Measurements from ENCODE around the gene UPF2.
"Not testable (repeated sequence)": the region's sequence is repeated elsewhere in the genome, so short reads cannot be mapped to it uniquely, and the experiment has no call there.

Gene UPF2

GRCh38 chr10:11901036-11901301 lies 141.6 kb downstream of the UPF2 start:
- CTCF ChIA-PET = no interaction called here
- Mint-ChIP-seq H3K9me3 (no peaks in the 10 kb centered on the region), H3K4me3 (no peak overlapping the region), H3K27me3 (peaks cover 6% of the 10 kb centered on the region), H3K27ac (no peak overlapping the region), H3K36me3 (no peaks in the 10 kb centered on the region), H3K4me1 (no peaks in the 10 kb centered on the region)
- no peak for DNase-seq

GRCh38 chr10:11899067-11899876 lies 143.3 kb downstream of the UPF2 start:
- no peak for DNase-seq
- H3K9me3 Mint-ChIP-seq = no peaks in the 10 kb centered on the region
- no peaks in the 10 kb centered on the region for H3K4me1 Mint-ChIP-seq
- CTCF ChIA-PET = interaction anchor here (1.1 kb wide), 1 partner anchor 17 kb away, joined by 3 read pairs; no protein-coding TSS in a partner anchor
- H3K4me3 Mint-ChIP-seq = no peak overlapping the region
- peaks cover 6% of the 10 kb centered on the region for H3K27me3 Mint-ChIP-seq
- H3K27ac Mint-ChIP-seq = no peak overlapping the region
- no peaks in the 10 kb centered on the region for H3K36me3 Mint-ChIP-seq

DNA sequence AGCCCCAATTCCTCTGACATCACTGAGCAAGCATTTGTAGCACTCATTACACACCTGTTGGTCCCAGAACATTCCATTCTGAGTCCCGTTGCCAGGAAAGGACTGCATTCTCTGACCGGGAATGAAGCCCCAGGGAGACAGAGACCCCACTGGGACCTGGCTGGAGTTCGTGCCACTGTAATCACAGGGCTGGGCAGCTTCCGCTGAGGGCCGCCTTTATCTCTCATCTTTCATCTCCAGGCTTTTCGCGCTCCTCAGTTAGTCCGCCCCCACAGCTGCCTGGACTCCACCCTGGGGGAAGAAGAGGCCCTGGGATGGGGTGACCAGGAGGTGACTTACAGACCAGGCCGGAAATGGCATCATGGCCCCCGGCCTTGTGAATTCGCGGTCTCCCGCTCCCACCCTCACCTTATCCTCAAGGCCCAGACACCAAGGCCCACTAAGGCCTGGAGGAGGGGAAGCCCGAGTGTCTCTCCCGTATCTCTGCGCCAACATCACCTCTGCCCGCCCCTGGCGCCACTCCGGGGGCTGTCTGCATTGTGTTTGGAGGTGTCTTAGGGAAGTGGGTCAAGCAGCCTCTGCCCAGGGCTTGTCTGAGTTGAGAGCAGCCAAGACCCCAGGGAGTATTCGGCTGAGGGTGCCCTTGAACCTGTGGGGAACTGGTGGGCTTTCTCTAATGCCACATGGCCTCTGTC lies 144.1 kb downstream of the UPF2 start:
- DNase-seq = no peak
- Mint-ChIP-seq H3K27ac (no peak overlapping the region), H3K4me1 (no peaks in the 10 kb centered on the region), H3K4me3 (no peak overlapping the region), H3K36me3 (no peaks in the 10 kb centered on the region), H3K27me3 (peaks cover 6% of the 10 kb centered on the region), H3K9me3 (no peaks in the 10 kb centered on the region)
- CTCF ChIA-PET = interaction anchor here (1.1 kb wide), 1 partner anchor 16 kb away, joined by 3 read pairs; no protein-coding TSS in a partner anchor

DNA sequence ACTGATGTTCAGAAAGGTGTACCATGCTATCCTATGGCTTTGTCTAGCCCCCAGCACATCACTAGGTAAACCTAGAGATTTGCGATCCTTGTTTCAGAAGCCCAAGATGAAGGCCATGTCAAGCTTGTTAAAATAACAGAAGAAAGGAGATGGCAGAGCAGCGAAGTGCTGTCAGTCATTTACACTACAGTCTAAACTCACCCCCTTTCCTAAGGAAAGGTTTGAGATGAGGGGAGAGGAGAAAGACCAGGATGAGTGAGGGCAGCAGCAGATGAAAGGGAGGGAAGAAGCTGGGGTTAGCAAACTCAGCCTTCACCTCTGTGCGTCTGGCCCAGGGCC lies 144.6 kb downstream of the UPF2 start:
- no peak overlapping the region for H3K27ac Mint-ChIP-seq
- H3K27me3 Mint-ChIP-seq = peaks cover 6% of the 10 kb centered on the region
- no peaks in the 10 kb centered on the region for H3K36me3 Mint-ChIP-seq
- no peaks in the 10 kb centered on the region for H3K4me1 Mint-ChIP-seq
- H3K4me3 Mint-ChIP-seq = no peak overlapping the region
- H3K9me3 Mint-ChIP-seq = no peaks in the 10 kb centered on the region
- DNase-seq = no peak
- CTCF ChIA-PET = interaction anchor here (1.1 kb wide), 1 partner anchor 16 kb away, joined by 3 read pairs; no protein-coding TSS in a partner anchor

GRCh38 chr10:11896549-11897200 lies 145.9 kb downstream of the UPF2 start:
- no peak overlapping the region for H3K27ac Mint-ChIP-seq

GRCh38 chr10:11895598-11895997 lies 147.0 kb downstream of the UPF2 start:
- CTCF ChIA-PET = no interaction called here
- Mint-ChIP-seq H3K27ac (no peak overlapping the region), H3K4me3 (no peak overlapping the region), H3K4me1 (no peaks in the 10 kb centered on the region), H3K27me3 (no peaks in the 10 kb centered on the region), H3K9me3 (no peaks in the 10 kb centered on the region), H3K36me3 (no peaks in the 10 kb centered on the region)
- no peak for DNase-seq

More at GRCh38 chr10:11896549-11897200, 145.9 kb downstream of the UPF2 start:
- H3K4me1 Mint-ChIP-seq = no peaks in the 10 kb centered on the region
- H3K9me3 Mint-ChIP-seq = no peaks in the 10 kb centered on the region
- no peaks in the 10 kb centered on the region for H3K36me3 Mint-ChIP-seq
- CTCF ChIA-PET = no interaction called here
- DNase-seq = no peak
- no peak overlapping the region for H3K4me3 Mint-ChIP-seq
- H3K27me3 Mint-ChIP-seq = peaks cover 2% of the 10 kb centered on the region

- Mint-ChIP-seq H3K4me1 (no peaks in the 10 kb centered on the region), H3K27ac (no peak overlapping the region), H3K9me3 (no peaks in the 10 kb centered on the region), H3K36me3 (no peaks in the 10 kb centered on the region), H3K27me3 (no peaks in the 10 kb centered on the region), H3K4me3 (no peak overlapping the region)
- no peak for DNase-seq
- CTCF ChIA-PET = no interaction called here
Measured at GRCh38 chr10:11895108-11895466, 147.5 kb downstream of the UPF2 start.

DNA sequence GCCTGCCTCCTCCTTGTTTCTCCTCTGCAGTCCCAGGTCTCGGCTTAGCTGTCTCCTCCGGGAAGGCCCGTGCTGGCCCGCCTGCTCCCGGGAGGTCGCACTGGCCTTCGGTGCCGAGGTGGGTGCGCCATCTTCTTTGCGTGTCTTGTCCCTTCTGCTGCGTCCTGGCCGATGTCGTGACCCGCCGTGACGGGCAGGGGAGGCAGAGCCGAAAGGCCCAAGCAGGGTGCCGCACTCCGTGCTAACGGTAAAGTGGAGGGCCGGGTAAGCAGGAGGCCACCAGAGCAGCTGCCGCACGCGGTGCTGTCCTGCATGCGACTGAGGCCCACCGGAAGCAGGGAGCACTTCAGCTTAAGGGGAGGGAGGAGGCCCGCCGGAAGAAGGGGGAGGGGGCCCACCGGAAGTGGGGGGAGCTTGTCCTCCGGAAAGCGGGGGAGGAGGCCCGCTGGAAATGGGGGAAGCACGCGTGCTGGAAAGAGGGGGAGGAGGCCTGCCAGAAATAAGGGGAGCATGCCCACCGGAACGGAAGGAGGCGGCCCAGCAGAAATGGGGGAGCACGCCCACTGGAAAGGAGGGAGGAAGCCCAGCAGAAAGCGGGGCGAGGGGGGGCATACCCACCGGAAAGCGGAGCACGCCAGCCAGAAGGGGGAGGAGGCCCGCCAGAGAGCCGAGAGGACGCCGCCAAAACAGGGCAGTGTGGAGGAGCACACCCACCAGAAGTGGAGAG lies 148.1 kb downstream of the UPF2 start:
- no peaks in the 10 kb centered on the region for H3K9me3 Mint-ChIP-seq
- no peak overlapping the region for H3K4me3 Mint-ChIP-seq
- DNase-seq = no peak
- H3K36me3 Mint-ChIP-seq = no peaks in the 10 kb centered on the region
- H3K4me1 Mint-ChIP-seq = no peaks in the 10 kb centered on the region
- CTCF ChIA-PET = no interaction called here
- no peak overlapping the region for H3K27ac Mint-ChIP-seq
- no peaks in the 10 kb centered on the region for H3K27me3 Mint-ChIP-seq

GRCh38 chr10:11893749-11894278 lies 148.8 kb downstream of the UPF2 start:
- CTCF ChIA-PET = no interaction called here
- H3K4me3 Mint-ChIP-seq = no peak overlapping the region

GRCh38 chr10:11891776-11892486 lies 150.7 kb downstream of the UPF2 start:
- Mint-ChIP-seq H3K9me3 (no peaks in the 10 kb centered on the region), H3K4me1 (no peaks in the 10 kb centered on the region), H3K4me3 (no peak overlapping the region), H3K27ac (no peak overlapping the region), H3K27me3 (no peaks in the 10 kb centered on the region), H3K36me3 (no peaks in the 10 kb centered on the region)
- CTCF ChIA-PET = no interaction called here
- no peak for DNase-seq

More at GRCh38 chr10:11893749-11894278, 148.8 kb downstream of the UPF2 start:
- Mint-ChIP-seq H3K36me3 (no peaks in the 10 kb centered on the region), H3K9me3 (no peaks in the 10 kb centered on the region), H3K4me1 (no peaks in the 10 kb centered on the region), H3K27me3 (no peaks in the 10 kb centered on the region), H3K27ac (no peak overlapping the region)
- DNase-seq = no peak

DNA sequence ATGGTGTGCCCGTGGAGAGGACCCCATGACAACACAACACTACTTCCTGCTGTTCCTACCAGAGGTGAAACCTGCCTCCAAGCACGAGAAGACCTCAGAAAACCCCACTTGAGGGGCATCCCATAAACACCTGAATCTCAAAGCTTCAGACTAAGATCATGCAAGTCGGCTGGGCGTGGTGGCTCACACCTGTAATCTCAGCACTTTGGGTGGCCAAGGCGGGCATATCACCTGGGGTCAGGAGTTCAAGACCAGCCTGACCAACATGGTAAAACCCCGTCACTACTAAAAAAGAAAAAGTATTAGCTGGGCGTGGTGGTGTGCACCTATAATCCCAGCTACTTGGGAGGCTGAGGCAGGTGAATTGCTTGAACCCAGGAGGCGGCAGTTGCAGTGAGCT lies 153.3 kb downstream of the UPF2 start:
- DNase-seq, H3K4me3 Mint-ChIP-seq, H3K4me1 Mint-ChIP-seq, H3K36me3 Mint-ChIP-seq, H3K27ac Mint-ChIP-seq, H3K9me3 Mint-ChIP-seq, H3K27me3 Mint-ChIP-seq, CTCF ChIA-PET: not testable (repeated sequence)

- CTCF ChIA-PET = no interaction called here
- H3K27ac Mint-ChIP-seq = no peak overlapping the region
Measured at GRCh38 chr10:11887381-11888227, 155.0 kb downstream of the UPF2 start.

DNA sequence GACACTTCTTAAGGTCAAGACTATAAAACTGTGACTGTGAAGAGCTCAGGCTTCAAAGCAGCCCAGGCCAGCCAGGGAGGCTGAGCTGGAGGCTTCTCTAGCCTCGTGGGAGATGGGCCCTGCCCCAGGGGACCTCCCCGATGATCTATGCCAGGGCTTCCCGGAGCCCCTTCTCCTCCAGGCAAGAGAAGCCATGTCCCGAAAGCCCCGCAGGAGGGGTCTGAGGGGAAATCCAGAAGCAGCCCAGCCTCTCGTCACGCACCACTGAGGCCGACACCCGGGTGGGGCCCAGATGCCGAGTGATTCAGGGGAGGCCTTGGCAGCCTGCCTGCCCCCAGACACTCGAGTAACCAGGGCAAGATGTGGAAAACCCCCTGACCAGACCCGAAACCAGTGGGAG lies 155.8 kb downstream of the UPF2 start:
- CTCF ChIA-PET = no interaction called here
- Mint-ChIP-seq H3K4me3 (no peak overlapping the region), H3K9me3 (no peaks in the 10 kb centered on the region), H3K27me3 (peaks cover 4% of the 10 kb centered on the region), H3K4me1 (peaks cover 2% of the 10 kb centered on the region), H3K36me3 (no peaks in the 10 kb centered on the region), H3K27ac (no peak overlapping the region)
- no peak for DNase-seq

More at GRCh38 chr10:11887381-11888227, 155.0 kb downstream of the UPF2 start:
- Mint-ChIP-seq H3K4me1 (peaks cover 2% of the 10 kb centered on the region), H3K27me3 (peaks cover 4% of the 10 kb centered on the region), H3K4me3 (no peak overlapping the region), H3K9me3 (no peaks in the 10 kb centered on the region), H3K36me3 (no peaks in the 10 kb centered on the region)
- no peak for DNase-seq
